Keratinocyte (primary cell): ENCODE measurements around the gene PLCH2.

Experiments used
- CTCF ChIP-seq, 3 experiments: IDR thresholded peaks in 1 of 3; conservative IDR thresholded peaks in 1 of 3; optimal IDR thresholded peaks in 1 of 3; 2 replicates in 2 of 3; 3 replicates in 1 of 3; pipeline versions ENCODE3 to v1.5.1; 2011; ENCODE audit warnings: low read length in 3 of 3, mild to moderate bottlenecking in 3 of 3, moderate library complexity in 2 of 3, control low read depth in 1 of 3, inconsistent platforms in 1 of 3; ENCODE audit not compliant: insufficient read depth in 2 of 3; ENCODE audit errors: extremely low read depth in 1 of 3
- EZH2 ChIP-seq: IDR thresholded peaks from one replicate; pipeline ENCODE4 v1.6.1; 2012; ENCODE audit warnings: inconsistent platforms, mild to moderate bottlenecking, low read length, moderate library complexity

DNA sequence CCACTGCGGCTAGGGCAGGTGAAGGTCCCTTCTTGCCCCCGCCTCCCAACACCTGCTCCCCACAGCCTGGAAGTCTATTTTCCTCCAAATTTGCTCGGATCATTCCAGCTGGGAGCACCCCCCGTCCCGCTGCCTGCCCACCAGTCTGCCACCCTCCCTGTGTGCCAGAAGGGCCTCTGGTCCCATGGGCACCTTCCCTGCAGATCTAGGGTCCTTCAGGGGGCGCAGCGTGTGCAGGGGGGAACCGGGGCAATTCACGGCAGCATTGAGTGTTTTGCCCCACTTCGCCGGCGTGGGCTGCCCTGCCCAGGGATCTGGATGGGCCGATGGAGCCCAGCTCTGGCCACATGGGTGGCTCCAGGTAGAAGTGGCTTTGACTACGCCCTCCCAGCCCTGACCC, 37.4 kb upstream of the PLCH2 start:
- no peak for TF ChIP-seq CTCF (optimal IDR thresholded peaks at IDR 0.05 in 1 of 3, IDR thresholded peaks at IDR 0.05 in 1 of 3, conservative IDR thresholded peaks at IDR 0.05 in 1 of 3; ENCODE audit: extremely low read depth in 1 of 3, insufficient read depth in 2 of 3, low read length in 3 of 3)
- no peak for TF ChIP-seq EZH2
